Measurements from ENCODE around the gene ZNF552. TPM values are rescaled to one million over a fixed set of nuclear protein-coding genes. Genes with fewer than 3 reads are reported as not detected.

Gene ZNF552
- total and polyA plus RNA-seq, 5 donors from 2014 or later: 4.8 to 16.6 (median 7.3) TPM

DNA sequence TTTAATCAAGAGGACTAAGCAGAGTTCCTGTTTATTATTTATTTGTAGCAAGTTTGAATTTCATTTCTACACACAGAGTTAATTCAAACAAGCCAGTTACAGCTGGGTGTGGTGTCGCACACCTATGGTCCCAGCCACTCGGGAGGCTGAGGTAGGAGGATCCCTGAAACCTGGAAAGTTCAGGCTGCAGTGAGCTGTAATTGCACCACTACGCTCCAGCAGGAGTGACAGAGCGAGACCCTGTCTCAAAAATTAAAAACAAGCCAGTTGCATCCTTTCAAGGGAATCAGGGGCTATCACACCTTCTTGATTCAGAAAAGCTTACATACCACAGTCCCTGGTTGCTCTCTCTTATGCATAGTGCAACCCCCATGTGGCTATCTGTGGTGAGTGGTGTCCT, 25.4 kb downstream of the ZNF552 start:
- H3K27me3 ChIP-seq (ENCODE audit: control insufficient read depth, insufficient read depth, low read length): no peaks in the 10 kb centered on the region
- peaks cover 0 to 64% (median 24%) of the 10 kb centered on the region in 7 donors for H3K9me3 Mint-ChIP-seq

DNA sequence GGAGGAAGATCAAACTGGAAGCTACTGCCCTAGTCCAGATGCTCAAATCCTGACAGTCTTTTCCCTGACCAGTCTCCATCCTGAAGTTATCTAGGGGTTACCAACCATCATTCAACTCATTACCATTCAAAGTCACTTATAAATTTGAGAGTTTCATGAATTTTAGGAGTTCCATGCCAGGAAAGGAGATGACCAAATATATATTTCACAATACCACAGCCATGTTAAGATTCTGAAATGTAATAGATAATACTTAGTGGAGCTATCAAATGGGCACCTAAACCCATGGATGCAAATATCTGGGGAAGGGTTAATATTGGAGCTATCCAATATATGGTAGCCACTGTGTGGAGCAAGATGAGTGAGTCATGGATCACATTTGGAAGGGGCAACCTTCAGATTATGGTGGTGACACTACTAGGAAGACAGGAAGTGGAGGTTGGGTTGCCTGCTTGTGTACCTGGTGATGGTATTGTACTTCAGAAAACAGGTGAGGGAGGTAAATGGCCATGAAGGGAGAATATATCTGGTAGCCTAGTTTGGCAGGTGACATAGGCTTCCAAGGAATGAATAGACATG, 26.5 kb downstream of the ZNF552 start:
- H3K36me3 ChIP-seq (ENCODE audit: control insufficient read depth, insufficient read depth, low read length): peaks cover 15% of the 10 kb centered on the region
- H3K9me3 Mint-ChIP-seq: peaks cover 0 to 62% (median 23%) of the 10 kb centered on the region in 7 donors
- peak overlapping the region in 1 of 4 donors; percentile 51 for H3K4me3 Mint-ChIP-seq
- DNase-seq (no peak), ATAC-seq (ENCODE audit: low read depth in 2 of 2) (no peak)
- H3K27me3 ChIP-seq (ENCODE audit: control insufficient read depth, insufficient read depth, low read length): no peaks in the 10 kb centered on the region
- H3K27me3 Mint-ChIP-seq: no peaks in the 10 kb centered on the region
- peaks cover 34% of the 10 kb centered on the region for H3K36me3 Mint-ChIP-seq
- H3K4me3 ChIP-seq (ENCODE audit: low read depth, low read length): no peak overlapping the region
- H3K4me1 Mint-ChIP-seq: peaks cover 0 to 8% (median 0%) of the 10 kb centered on the region in 4 donors
- no peak overlapping the region for H3K27ac ChIP-seq (ENCODE audit: insufficient read depth, low read length, poor library complexity, severe bottlenecking)
- peaks cover 49 to 91% of the 10 kb centered on the region in 2 experiments for H3K9me3 ChIP-seq (ENCODE audit: control insufficient read depth in 2 of 2, low read length in 2 of 2)
- no peaks in the 10 kb centered on the region for H3K4me1 ChIP-seq (ENCODE audit: control insufficient read depth, insufficient read depth, low read length, poor library complexity, severe bottlenecking)
- no peak overlapping the region for H3K27ac Mint-ChIP-seq

More for the DNA sequence above, 25.4 kb downstream of the ZNF552 start:
- no peak overlapping the region for H3K4me3 Mint-ChIP-seq
- ATAC-seq (ENCODE audit: low read depth in 2 of 2) (no peak), DNase-seq (no peak)
- Histone ChIP-seq H3K9me3 (ENCODE audit: control insufficient read depth in 2 of 2, low read length in 2 of 2) (peaks cover 52 to 93% of the 10 kb centered on the region in 2 experiments), H3K4me3 (ENCODE audit: low read depth, low read length) (no peak overlapping the region), H3K27ac (ENCODE audit: insufficient read depth, low read length, poor library complexity, severe bottlenecking) (no peak overlapping the region), H3K36me3 (ENCODE audit: control insufficient read depth, insufficient read depth, low read length) (peaks cover 17% of the 10 kb centered on the region), H3K4me1 (ENCODE audit: control insufficient read depth, insufficient read depth, low read length, poor library complexity, severe bottlenecking) (no peaks in the 10 kb centered on the region)
- H3K27ac Mint-ChIP-seq: no peak overlapping the region
- H3K4me1 Mint-ChIP-seq: peaks cover 0 to 8% (median 0%) of the 10 kb centered on the region in 4 donors
- no peaks in the 10 kb centered on the region for H3K27me3 Mint-ChIP-seq
- H3K36me3 Mint-ChIP-seq: peaks cover 37% of the 10 kb centered on the region

DNA sequence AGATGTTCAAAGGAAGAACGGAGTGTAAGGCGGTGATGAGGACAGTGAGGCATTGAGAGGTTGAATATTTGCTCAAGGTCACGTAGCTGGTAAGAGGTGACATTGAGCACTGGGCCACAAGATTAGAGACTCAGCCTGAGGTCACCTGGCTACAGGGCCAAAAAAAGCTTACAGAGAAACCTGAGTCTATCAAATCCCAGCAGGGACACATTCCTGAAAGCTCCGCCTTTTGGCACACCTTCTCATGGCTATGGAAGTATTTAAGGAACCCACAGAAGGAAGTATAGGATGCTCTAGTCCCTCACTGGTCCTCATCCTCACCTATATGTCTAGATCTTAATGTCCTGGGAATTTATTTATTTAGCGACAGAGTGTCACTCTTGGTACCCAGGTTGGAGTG, 27.8 kb downstream of the ZNF552 start:
- DNase-seq (no peak), ATAC-seq (ENCODE audit: low read depth in 2 of 2) (no peak)
- Histone ChIP-seq H3K27ac (ENCODE audit: insufficient read depth, low read length, poor library complexity, severe bottlenecking) (no peak overlapping the region), H3K9me3 (ENCODE audit: control insufficient read depth in 2 of 2, low read length in 2 of 2) (peaks cover 45 to 91% of the 10 kb centered on the region in 2 experiments), H3K4me3 (ENCODE audit: low read depth, low read length) (no peak overlapping the region), H3K4me1 (ENCODE audit: control insufficient read depth, insufficient read depth, low read length, poor library complexity, severe bottlenecking) (no peaks in the 10 kb centered on the region), H3K36me3 (ENCODE audit: control insufficient read depth, insufficient read depth, low read length) (peaks cover 9% of the 10 kb centered on the region), H3K27me3 (ENCODE audit: control insufficient read depth, insufficient read depth, low read length) (no peaks in the 10 kb centered on the region)
- peaks cover 0 to 8% (median 0%) of the 10 kb centered on the region in 4 donors for H3K4me1 Mint-ChIP-seq
- no peak overlapping the region for H3K4me3 Mint-ChIP-seq
- no peaks in the 10 kb centered on the region for H3K27me3 Mint-ChIP-seq
- no peak overlapping the region for H3K27ac Mint-ChIP-seq
- peaks cover 34% of the 10 kb centered on the region for H3K36me3 Mint-ChIP-seq
- peaks cover 0 to 63% (median 31%) of the 10 kb centered on the region in 7 donors for H3K9me3 Mint-ChIP-seq

DNA sequence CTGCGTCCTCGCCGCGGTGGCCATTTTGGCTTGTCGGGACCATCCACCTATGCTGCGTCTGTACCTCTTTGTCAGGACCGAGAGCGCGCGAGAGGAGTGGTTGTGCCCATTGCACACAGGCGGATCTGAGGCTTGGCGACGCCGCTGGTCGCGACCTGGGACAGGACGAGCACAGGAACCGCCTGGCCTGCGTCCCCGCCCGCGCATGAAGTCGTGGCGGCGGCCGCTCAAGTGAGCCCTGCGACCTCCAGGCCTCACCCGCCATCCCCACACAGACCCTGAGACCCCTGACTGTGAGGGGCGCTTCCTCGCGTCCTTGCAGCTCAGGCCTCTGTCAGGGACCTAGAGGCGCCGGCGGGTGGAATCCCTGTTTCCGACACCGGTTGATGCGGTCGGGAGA, 28.4 kb downstream of the ZNF552 start:
- Mint-ChIP-seq H3K4me3 (no peak overlapping the region), H3K4me1 (peaks cover 0 to 8% (median 0%) of the 10 kb centered on the region in 4 donors), H3K36me3 (peaks cover 36% of the 10 kb centered on the region), H3K9me3 (peaks cover 0 to 63% (median 32%) of the 10 kb centered on the region in 7 donors), H3K27ac (no peak overlapping the region), H3K27me3 (no peaks in the 10 kb centered on the region)
- DNase-seq (no peak), ATAC-seq (ENCODE audit: low read depth in 2 of 2) (no peak)
- Histone ChIP-seq H3K27ac (ENCODE audit: insufficient read depth, low read length, poor library complexity, severe bottlenecking) (no peak overlapping the region), H3K4me1 (ENCODE audit: control insufficient read depth, insufficient read depth, low read length, poor library complexity, severe bottlenecking) (no peaks in the 10 kb centered on the region), H3K27me3 (ENCODE audit: control insufficient read depth, insufficient read depth, low read length) (no peaks in the 10 kb centered on the region), H3K36me3 (ENCODE audit: control insufficient read depth, insufficient read depth, low read length) (peaks cover 10% of the 10 kb centered on the region), H3K9me3 (ENCODE audit: control insufficient read depth in 2 of 2, low read length in 2 of 2) (peaks cover 47 to 91% of the 10 kb centered on the region in 2 experiments), H3K4me3 (ENCODE audit: low read depth, low read length) (no peak overlapping the region)

DNA sequence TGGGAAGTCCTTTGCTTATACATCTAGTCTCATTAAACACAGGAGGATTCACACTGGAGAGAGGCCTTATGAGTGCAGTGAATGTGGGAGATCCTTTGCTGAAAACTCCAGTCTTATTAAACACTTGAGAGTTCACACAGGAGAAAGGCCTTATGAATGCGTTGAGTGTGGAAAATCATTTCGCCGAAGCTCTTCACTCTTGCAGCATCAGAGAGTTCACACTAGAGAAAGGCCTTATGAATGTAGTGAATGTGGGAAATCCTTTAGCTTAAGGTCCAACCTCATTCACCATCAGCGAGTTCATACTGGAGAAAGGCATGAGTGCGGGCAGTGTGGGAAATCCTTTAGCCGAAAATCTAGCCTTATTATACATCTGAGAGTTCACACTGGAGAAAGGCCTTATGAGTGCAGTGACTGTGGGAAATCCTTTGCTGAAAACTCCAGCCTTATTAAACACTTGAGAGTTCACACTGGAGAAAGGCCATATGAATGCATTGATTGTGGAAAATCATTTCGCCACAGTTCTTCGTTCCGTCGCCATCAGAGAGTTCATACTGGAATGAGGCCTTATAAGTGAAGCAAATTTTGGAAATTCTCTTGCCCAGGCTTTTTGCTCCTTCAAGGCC, 35.4 kb downstream of the ZNF552 start:
- Mint-ChIP-seq H3K4me3 (peak overlapping the region in 1 of 4 donors; percentile 13), H3K36me3 (peaks cover 60% of the 10 kb centered on the region), H3K27me3 (no peaks in the 10 kb centered on the region), H3K9me3 (peaks cover 0 to 74% (median 46%) of the 10 kb centered on the region in 7 donors), H3K27ac (no peak overlapping the region), H3K4me1 (peaks cover 0 to 16% (median 0%) of the 10 kb centered on the region in 4 donors)
- Histone ChIP-seq H3K36me3 (ENCODE audit: control insufficient read depth, insufficient read depth, low read length) (peaks cover 71% of the 10 kb centered on the region), H3K27me3 (ENCODE audit: control insufficient read depth, insufficient read depth, low read length) (no peaks in the 10 kb centered on the region), H3K4me1 (ENCODE audit: control insufficient read depth, insufficient read depth, low read length, poor library complexity, severe bottlenecking) (no peaks in the 10 kb centered on the region), H3K9me3 (ENCODE audit: control insufficient read depth in 2 of 2, low read length in 2 of 2) (peaks cover 67 to 95% of the 10 kb centered on the region in 2 experiments), H3K27ac (ENCODE audit: insufficient read depth, low read length, poor library complexity, severe bottlenecking) (no peak overlapping the region), H3K4me3 (ENCODE audit: low read depth, low read length) (peak overlapping the region; percentile 27)
- ATAC-seq (ENCODE audit: low read depth in 2 of 2) (no peak), DNase-seq (peak in 1 of 3 donors; percentile 25)

DNA sequence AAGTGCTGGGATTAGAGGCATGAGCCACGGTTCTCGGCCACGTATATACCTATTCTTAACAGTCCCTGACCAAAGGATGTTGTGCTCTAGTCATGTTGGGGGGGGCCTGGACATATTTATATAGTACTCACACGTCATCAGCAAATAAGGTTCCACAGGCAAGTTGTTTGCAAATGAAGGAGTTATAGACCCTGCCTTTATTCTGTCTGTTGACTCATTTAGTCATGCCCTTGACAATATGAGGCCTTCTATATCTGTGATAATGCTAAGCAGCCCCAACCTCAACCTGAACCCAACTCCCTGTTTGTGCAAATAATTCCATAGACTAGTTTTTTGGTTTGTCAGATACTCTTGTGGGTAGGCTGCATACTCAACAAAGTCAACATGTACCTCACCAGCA, 36.4 kb downstream of the ZNF552 start:
- H3K27me3 ChIP-seq (ENCODE audit: control insufficient read depth, insufficient read depth, low read length): no peaks in the 10 kb centered on the region
- no peak overlapping the region for H3K27ac ChIP-seq (ENCODE audit: insufficient read depth, low read length, poor library complexity, severe bottlenecking)
- peak overlapping the region; percentile 17 for H3K4me3 ChIP-seq (ENCODE audit: low read depth, low read length)
- H3K4me1 ChIP-seq (ENCODE audit: control insufficient read depth, insufficient read depth, low read length, poor library complexity, severe bottlenecking): no peaks in the 10 kb centered on the region
- no peak overlapping the region for H3K4me3 Mint-ChIP-seq
- ATAC-seq (ENCODE audit: low read depth in 2 of 2) (no peak), DNase-seq (no peak)
- peaks cover 68 to 95% of the 10 kb centered on the region in 2 experiments for H3K9me3 ChIP-seq (ENCODE audit: control insufficient read depth in 2 of 2, low read length in 2 of 2)
- H3K27ac Mint-ChIP-seq: no peak overlapping the region
- H3K9me3 Mint-ChIP-seq: peaks cover 0 to 78% (median 50%) of the 10 kb centered on the region in 7 donors
- peaks cover 66% of the 10 kb centered on the region for H3K36me3 Mint-ChIP-seq
- H3K36me3 ChIP-seq (ENCODE audit: control insufficient read depth, insufficient read depth, low read length): peaks cover 76% of the 10 kb centered on the region
- H3K27me3 Mint-ChIP-seq: no peaks in the 10 kb centered on the region
- peaks cover 0 to 20% (median 2%) of the 10 kb centered on the region in 4 donors for H3K4me1 Mint-ChIP-seq

DNA sequence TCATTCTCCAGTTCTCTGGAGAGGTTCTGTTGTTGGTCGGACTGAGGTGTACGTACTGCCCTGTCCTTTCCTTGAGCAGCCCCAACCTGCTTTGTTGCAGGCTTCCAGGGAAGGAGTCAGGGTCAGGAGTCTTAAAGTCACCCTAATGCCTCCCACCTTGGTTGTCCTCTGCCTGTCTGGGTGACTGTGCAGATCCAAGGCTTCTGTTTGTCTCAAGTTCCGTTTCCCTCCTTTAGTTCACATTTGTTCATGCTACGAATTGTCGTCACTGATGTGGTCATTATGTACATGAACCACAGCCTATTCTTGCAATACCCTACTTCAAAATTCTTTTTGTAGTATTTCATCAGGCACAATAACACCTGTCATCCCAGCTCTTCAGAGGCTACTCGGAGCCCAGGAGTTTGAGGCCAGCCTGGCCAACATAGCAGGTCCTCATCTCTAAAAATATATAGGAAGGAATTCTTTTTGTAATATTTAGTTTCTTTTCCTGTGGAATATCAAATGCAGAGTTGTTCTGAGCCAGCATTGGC, 37.9 kb downstream of the ZNF552 start:
- no peak overlapping the region for H3K27ac ChIP-seq (ENCODE audit: insufficient read depth, low read length, poor library complexity, severe bottlenecking)
- H3K4me1 ChIP-seq (ENCODE audit: control insufficient read depth, insufficient read depth, low read length, poor library complexity, severe bottlenecking): no peaks in the 10 kb centered on the region
- H3K4me3 ChIP-seq (ENCODE audit: low read depth, low read length): no peak overlapping the region
- H3K27me3 ChIP-seq (ENCODE audit: control insufficient read depth, insufficient read depth, low read length): no peaks in the 10 kb centered on the region
- no peak for DNase-seq
- H3K36me3 Mint-ChIP-seq: peaks cover 73% of the 10 kb centered on the region
- H3K27ac Mint-ChIP-seq: no peak overlapping the region
- H3K9me3 ChIP-seq (ENCODE audit: control insufficient read depth in 2 of 2, low read length in 2 of 2): peaks cover 79 to 97% of the 10 kb centered on the region in 2 experiments
- peak overlapping the region in 2 of 4 donors; percentile 65 to 68 for H3K4me3 Mint-ChIP-seq
- H3K36me3 ChIP-seq (ENCODE audit: control insufficient read depth, insufficient read depth, low read length): peaks cover 89% of the 10 kb centered on the region
- peaks cover 0 to 28% (median 7%) of the 10 kb centered on the region in 4 donors for H3K4me1 Mint-ChIP-seq
- H3K27me3 Mint-ChIP-seq: no peaks in the 10 kb centered on the region
- H3K9me3 Mint-ChIP-seq: peaks cover 0 to 86% (median 57%) of the 10 kb centered on the region in 7 donors
- no peak for ATAC-seq (ENCODE audit: low read depth in 2 of 2)
